HG02610 (cell line): Measurements from ENCODE around the gene IKZF2.
"Not testable (repeated sequence)": the region's sequence is repeated elsewhere in the genome, so short reads cannot be mapped to it uniquely, and the experiment has no call there.

Experiments used
- ATAC-seq: cut with Tn5 transposase; IDR thresholded peaks from one replicate; pipeline ENCODE4 v1.9.1; 2021; ENCODE audit warnings: mild to moderate bottlenecking, moderate library complexity; ENCODE audit not compliant: unreplicated experiment

The IKZF2 gene

DNA sequence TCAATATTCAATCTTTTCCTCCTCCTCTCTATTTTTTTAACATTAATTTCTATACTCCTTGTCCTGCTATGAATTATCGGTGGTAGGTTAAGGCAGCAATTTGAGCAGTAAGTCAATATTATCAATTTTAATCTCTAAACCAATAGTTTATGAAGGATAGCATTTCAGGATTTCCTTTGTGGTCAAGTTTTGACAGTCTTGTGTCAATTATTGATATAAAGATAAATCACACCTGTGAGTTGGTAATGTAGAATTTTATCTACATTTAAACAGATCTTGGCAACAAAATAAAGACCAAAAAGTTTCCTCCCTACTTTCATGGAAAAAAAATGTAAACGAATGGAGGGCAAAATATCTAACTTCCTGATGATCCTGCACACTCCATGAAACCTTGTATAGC is 87.3 kb downstream of the IKZF2 start:
- ATAC-seq, result no peak

DNA sequence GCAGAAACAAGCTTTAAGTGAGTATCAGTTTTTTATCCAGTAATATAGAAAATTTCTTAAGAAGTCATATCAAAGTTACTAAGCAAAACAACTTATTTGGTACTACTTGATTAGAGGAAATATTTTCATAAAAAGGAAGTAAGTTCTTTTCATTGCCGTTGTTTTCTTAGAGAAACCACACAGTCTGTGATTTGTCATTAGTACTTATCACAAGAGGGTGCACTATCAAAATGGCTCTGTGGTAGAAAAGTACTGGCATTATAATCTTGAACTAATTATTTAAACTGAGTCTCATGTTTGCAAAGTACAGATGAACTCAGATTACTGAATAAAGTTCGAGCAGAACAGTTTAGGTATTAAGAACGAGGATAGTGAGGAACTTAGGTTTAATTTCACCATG is 93.4 kb downstream of the IKZF2 start:
- no peak for ATAC-seq

DNA sequence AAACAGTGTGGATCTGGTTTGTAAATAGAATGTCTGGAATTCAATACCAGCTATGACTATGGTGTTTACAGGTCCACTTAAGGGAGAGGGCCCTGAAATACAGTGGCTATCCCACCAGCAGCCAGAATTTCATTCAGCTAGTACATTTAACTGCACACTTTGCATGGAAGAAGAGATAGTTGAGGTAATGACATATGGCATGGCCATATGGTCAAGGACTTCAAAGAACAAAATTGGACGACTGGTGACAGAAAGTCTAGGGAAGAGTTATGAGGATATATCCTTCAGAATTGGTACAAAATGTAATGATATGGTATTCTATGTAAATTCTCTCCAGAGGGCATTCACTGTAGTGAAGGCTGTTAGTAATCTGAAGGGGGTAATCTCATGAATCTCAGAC is 105.0 kb downstream of the IKZF2 start:
- no peak for ATAC-seq

DNA sequence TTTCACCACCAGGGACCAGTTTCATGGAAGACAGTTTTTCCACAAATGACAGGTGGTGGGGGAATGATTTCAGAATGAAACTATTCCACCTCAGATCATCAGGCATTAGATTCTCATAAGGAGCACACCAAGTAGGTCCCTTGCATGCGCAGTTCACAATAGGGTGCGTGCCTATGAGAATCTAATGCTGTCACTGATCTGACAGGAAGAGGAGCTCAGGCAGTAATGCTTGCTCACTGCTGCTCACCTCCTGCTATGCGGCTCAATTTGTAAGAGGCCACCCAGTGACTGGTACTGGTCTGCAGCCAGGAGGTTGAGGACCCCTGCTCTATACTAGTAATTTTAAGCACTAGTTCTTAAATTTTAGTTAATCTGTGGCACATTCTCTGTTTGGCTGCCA is 107.8 kb downstream of the IKZF2 start:
- ATAC-seq, result no peak

DNA sequence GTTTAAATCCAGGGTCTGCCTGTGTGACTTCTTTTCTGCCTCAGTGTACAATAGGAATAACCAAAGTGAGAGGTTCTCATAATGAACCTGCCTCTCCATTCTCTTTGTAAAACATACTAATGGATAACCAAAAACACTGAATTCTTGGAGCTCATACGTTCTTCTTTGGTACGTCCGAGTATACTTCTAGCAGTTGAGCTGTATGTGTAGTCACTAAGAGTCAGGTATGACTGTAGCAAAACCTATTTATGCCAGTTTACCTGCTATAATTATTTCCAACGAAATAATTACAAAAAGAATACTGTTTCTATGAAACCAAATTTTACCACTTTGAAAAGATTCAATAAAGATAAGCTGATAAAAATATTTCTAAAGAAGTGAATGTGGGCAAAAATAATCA is 109.2 kb downstream of the IKZF2 start:
- ATAC-seq, result no peak

DNA sequence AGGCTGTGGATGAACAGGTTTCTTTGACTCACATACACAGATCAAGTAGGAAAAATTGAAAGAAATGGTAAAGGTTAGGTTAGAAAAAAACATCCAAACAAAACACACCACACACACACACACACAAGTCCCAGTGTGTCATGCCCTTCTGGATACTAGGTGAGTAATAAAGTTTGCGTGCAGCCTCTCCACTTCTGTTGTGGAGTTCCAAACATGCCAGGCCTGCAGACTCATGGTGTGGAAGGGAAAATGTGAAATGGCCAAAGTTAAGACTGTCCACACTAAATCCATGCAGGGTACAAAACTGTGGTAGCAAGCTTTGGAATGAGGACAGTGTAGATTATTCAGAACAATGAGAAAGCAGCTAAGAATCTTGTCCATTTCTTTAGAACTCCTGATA is 114.6 kb downstream of the IKZF2 start:
- no peak for ATAC-seq

DNA sequence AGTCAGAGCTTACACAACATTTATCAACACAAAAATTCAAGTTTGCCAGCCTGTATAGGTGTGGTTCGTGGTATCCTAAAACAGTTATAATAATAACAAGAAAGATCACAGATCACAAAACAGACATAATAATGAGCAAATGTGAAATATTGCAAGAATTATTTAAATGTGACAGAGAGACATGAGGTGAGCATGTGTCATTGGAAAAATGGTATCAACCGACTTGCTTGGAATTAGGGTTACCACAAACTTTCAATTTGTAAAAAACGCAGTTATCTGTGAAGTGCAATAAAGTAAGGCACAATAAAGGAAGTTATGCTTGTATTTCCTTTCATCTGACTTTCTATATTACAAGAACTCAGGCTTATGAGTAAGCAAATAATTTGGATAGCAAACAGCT is 116.8 kb downstream of the IKZF2 start:
- ATAC-seq, result peak; percentile 27

DNA sequence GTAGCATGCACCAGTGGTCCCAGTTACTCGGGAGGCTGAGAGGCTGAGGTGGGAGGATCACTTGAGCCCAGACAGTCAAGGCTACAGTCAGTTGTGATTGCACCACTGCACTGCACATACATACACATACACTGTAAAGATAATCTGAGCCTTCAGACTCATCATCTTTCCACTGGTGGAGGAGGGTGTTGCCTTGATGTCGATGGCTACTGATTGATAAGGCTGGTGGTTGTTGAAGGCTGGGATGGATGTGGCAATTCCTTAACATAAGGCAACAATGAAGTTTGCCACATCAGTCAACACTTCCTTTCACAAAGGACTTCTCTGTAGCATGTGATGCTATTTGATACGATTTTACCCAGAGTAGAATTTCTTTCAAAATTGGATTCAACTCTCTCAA is 118.8 kb downstream of the IKZF2 start:
- no peak for ATAC-seq

DNA sequence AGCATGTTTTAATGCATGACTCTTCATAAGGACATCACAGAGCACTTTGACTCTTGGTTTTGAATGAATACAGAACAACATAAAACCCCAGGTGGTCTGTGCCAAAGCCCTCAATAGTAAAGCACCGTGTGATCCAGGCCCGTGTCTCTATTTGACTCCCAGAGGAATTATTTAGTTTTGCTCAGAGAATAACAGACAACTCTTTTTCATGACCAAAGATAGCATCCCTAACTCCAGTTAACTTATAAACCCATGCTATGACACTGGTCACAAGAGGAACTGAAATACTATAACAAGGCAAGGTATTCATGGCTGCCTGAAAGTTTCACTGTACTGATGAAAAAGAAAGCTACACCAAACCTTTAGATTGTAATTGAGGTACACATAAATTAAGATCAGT is 128.4 kb downstream of the IKZF2 start:
- ATAC-seq, result peak; percentile 49

DNA sequence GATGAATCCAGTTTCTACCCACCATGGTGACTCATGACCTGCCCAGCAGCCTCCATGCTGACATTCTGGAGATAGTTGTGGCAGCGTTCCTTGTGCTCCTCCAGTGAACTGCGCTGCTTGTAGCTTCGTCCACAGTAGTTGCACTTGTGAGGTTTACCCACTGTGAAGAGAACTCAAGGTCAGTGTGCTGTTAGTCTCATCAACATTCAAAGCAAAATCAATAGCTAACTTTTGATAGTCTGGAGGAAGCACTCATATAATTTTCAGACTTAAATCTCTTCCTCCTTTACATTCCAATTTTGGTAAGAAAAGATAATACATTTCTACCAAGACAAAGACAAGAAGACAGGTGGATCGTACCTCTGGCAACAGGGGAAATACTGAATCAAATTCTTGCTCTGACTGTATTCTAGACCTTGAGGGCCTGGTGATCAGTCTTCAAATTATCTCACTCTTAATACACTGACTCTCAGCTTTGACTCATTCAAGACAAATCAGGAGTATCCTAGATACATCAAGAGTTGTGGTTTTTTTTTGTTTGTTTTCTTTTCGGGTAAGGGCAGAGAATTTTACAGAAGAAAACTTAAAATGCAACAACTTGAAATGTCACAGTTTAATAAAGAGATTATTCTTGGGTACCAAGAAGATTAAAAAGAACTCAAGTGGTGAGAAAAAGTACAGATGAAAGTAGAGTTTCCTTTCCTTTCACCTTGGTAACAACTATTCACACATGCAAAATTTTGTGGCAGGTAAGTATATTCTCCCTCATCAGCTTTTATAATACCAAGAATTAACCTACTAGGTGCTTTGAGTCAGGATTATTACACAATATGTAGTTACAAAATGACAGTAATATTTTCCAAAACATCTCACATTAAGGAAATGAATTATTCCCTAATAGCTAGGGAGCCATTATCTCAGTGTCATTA is 129.2 kb downstream of the IKZF2 start:
- peak; percentile 91 for ATAC-seq

DNA sequence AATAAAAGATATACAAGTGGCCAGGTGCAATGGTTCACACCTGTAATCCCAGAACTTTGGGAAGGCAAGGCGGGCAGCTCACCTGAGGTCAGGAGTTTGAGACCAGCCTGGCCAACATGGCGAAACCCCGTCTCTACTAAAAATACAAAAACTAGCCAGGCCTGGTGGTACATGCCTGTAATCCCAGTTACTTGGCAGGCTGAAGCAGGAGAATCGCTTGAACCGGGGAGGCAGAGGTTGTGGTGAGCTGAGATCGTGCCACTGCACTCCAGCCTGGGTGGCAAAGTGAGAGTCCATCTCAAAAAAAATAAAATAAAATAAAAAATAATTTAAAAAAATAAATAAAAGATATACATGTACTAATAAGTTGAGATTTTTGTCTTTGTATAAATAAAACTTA is 130.5 kb downstream of the IKZF2 start:
- ATAC-seq, result not testable (repeated sequence)

DNA sequence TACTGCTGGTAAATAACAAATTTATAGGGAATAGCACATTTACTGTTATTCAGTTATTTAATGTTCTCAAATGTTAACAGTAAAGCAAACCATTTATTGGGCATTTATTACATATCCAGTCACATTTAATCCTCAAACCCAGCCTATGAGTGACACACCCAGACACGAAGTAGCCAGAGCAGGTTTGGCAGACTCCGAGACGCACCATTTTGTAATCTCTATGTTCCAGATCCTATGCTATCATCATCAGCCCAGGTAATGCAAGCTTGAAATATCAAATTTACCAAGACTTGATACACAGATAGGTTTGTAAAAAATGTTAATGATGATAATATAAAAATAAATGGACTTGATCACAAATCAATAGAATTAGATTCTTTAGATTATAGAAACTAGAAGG is 131.1 kb downstream of the IKZF2 start:
- no peak for ATAC-seq

DNA sequence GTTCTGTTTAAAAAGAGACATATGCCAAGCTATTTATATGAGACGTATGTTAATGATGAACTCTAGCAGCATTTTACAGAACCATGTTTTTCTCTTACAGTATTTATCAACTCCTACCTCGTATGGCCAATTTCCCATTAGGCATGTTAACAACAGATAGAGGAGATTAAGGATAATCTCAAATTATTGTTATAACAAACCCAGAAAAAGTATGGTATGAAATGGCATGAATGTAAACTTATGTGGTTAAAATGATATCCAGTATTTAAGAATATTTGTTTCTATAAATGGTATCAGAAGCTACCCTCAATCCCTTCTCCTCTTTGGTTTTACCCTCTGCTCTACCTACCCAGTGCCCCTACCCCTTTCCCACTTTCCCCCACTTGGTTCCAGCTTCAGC is 132.0 kb downstream of the IKZF2 start:
- ATAC-seq, result no peak

DNA sequence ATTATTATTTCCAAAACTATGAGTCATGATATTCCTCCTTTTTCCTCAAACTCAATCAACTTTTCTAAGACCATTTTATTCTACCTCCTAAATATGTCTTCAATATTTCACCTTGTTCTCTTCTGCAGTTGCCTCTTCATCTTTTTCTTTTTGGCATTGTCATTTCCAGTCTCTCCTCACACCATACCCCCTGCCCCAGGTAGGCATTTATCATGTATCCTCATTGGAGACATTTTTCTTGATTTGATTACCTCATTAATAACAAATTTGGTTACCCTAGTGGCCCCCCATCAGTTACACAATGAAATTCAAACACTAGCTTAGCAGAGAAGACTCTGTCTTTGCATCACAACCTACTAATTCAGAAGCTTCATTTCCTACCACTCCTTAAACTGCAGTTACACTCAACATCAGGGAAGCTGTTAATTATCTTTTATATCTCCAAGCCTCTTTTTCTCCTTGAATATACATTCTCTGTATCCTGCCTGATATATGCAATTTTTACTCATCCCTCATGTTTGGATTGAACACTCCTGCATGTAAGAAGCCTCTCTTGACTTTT is 133.0 kb downstream of the IKZF2 start:
- no peak for ATAC-seq

DNA sequence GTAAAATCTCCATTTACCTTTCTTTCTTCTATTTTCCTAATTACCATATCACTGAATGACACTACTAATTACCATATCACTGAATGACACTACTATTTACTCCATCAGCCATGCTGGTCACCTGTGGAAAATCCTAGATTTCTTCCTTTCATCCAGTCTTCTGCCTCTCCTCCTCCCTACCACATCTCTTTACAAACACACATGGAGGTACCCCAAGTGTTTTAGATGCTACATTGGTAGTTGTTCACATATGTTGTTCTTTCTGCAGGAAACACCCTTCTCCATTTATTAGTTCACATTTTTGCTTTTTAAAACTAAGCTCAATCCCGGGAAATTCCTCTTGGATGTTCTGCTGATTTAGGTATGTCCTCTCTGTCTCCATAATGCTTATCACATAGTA is 134.0 kb downstream of the IKZF2 start:
- ATAC-seq, result no peak

DNA sequence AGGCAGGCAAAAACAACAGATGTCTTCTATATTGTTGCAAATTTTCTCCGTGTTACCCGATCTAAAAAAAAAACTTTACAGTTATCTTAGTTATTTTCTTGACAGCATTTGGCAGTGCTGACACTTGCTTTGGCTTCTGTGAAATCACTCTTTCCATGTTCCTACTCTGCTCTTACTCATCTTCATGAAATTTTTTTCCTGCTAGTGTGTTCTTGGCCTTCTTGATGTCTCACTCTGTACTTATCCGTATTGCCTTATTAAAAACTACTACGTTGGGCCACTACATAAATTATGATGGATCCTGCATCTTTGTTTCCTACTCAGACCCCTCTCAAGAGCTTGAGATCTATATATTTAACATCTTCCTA is 134.4 kb downstream of the IKZF2 start:
- ATAC-seq, result no peak

DNA sequence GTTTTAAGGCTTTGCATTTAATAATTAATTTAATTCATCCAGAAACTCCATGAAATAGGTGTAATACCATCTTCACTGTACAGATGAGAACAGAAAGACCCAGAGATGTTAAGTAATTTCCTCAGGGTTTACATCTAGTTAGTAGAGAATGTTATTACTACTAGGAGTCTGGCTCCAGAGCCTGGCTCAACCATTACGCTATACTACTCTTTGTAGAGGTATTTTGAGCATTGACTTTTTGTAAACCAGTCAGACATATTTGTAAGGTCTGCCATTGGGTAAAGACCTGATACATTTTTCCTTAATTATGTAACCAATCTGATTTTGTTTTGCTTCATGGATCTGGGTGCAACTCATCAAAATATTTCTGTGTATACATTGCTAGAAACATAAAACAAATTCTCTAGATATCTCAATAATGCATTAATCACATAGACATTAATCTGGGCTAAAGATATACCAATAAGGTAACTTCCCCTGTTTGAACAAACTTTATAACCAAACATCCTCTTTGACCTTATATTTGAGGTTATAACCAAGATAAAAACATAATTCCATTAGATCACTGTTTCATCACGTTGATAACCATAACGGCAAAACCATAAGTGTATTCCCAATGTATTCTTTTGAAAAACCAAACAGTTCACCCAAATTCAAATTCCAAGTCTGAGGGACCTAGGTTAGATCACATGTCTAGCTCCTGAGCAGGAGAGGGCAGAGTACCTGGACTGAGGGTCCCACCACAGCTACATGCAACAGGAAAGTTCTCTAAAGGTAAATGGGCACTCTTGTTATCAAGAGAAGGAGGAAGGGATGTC is 135.0 kb downstream of the IKZF2 start:
- peak; percentile 26 for ATAC-seq

DNA sequence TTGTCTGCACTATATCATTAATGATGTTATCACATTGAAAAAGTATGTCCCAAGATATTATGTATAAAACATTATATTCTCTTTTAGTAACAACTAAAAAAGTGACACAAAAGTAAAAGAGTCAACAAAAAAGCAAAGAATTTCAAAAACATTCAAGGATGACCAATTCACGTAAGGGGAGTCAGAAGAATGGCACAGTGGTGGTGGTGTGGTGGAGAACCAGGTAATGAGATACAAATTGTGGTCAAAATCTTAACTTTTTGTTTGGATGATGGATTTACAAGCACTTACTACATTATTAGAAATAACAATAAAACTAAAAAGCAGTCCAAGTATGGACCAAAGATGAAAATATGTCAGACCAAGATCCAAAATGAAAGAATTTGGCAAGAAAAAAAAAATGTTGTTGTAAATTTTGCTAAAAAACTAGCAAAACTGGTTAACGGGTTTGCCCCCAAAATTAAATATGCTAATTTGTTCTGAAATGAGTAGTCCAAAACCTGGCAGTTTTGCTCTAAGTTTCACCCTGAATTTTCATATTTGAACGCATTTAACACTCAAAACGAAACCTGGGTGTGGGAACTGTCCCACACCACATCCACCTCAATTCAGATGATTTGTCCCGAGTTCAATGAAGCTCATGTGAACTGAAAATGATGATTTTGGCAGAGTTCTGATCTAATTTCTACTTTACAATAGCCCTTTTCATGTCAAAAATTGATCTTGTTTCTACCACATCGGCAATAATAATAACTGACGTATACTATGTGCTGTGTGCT is 135.8 kb downstream of the IKZF2 start:
- ATAC-seq, result peak; percentile 81

DNA sequence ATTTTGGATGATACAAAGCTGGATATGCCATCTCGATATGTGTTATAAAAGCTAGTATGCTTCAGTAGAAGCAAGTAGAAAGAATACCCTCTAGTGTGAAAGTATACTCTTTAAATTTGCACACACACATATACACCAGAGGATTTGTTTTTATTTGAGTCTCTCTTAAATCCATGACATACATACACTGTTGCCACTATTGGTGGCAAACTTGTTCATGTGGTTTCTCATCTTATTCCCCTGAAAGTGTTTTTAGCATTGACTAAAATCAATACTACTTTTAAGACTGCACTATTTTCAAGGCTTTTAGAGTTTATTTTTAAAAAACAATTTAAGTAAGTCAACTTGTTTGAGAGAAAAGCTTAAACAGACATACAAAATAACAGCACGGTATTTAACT is 137.4 kb downstream of the IKZF2 start:
- no peak for ATAC-seq

DNA sequence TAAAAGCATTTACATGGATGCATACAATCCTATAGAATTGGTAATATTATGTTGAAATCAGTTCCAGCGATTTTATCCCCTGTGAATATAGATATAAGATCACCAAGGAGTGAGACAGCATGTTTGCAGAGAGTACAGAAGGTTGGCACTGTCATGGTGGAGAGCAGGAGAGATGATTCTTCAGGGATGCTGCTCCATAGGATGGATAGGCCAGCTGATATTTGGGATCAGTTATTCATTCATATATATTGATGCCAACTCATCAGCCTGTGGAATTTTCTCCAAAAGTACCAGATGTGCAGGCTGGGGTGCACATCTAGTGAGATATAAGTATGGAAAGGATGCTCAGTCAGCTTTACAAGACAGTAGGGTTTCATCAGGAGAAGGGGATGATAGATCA is 139.9 kb downstream of the IKZF2 start:
- no peak for ATAC-seq
